RPMI7951 (cell line): ENCODE measurements around the gene TRMT10C. TPM values are rescaled to one million over a fixed set of nuclear protein-coding genes. Genes with fewer than 3 reads are reported as not detected.
"Not testable (repeated sequence)": the region's sequence is repeated elsewhere in the genome, so short reads cannot be mapped to it uniquely, and the experiment has no call there.

Experiments
- DNase-seq: peaks from one replicate; pipeline ENCODE4 v3.0.0-alpha.2; 2012; ENCODE audit warnings: low read depth
- total RNA-seq: library from RNA; depleted of rRNA; stranded (reverse); fragments of >200 nt; shearing (Covaris generic); gene quantifications from 2 replicates; pipeline ENCODE4 v1.2.3, GENCODE V29; 2014; rRNA removed

Gene TRMT10C
- 48.3 and 58.2 TPM in 2 replicates for total RNA-seq

DNA sequence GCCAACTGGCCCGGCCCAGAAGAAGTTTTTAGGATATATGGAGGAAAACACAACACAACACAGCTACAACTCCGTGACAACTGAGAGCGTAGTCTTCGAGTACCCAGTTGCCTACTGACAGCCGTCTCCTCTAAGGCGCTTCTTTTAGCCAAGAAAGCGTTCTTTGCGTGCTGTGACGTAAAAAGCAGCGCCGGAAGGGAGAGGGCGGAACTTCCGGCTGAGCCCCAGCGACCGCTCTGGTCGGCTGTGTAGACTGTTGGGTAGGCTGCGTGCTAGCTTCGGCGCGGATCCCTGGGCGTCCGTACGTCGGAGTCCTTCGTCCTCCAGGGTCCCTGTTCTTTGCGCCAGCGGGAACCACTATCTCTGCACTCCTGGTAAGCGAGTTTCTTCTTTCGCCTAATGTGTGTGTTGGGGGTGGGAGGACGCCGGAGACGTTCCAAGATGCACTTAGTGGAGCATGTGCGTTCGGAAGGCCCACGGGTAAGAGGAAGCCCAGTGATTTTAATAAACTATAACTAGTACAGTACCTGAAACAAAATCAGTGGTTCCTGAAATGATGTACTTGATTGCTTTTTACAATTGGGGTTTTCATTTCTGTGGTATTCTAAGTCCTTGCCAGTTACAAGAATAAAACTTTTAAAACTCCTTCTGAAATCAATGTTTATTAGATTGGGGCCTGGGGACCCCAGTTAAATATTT is at the start of gene TRMT10C:
Gene TRMT10C (plus strand): TSS at position 239 of the 699 bp plus-strand sequence. CDS start 2,914 bp downstream, outside the sequence.
- DNase-seq = peak; percentile 94

- no peak for DNase-seq
Observed at GRCh38 chr3:101512396-101512645, 49.3 kb upstream of the TRMT10C start.

DNA sequence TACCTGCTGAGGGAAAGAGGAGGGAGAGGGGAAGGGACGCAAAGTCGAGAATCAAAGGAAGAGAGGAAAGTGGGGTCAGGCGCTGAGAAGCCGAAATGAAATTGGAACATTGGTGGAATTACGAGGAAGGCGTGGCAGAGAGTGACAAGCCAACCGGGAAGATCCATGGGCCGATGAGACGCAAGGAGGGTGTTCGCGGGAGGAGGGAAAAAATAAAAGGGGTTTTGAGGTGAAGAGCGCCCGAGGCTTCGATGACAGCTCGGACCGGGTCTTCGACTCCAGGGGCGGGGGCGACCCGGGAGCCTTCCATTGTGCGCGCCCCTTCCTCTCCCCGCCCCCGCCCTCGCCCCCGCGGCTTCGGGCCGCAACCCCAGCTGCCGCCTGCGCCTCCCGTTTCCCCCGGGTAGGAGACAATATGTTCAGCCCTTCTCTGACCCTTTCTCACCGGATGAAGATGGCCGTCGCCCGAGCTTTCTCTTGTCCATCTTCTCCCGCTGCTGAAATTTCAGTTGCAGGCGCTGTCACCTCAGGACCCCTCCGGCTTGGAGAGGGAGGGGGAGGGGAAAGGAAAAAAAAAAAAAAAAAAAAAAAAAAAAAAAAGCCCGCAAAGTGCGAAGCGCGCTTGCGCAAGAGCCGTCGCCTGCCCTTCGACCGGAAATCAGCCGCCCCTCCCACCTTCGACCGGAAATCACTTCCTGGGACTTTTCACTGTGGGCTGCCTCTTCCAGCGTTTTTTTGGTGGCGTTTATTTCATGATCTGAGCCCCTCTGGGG is 48.8 kb upstream of the TRMT10C start, which contains the start of gene SENP7:
Gene SENP7 (minus strand): TSS at position 567 of the 773 bp plus-strand sequence. CDS start 82 bp downstream, at position 485.
- DNase-seq = peak; percentile 90

- DNase-seq = no peak
Observed at GRCh38 chr3:101513419-101513986, 48.2 kb upstream of the TRMT10C start.

DNA sequence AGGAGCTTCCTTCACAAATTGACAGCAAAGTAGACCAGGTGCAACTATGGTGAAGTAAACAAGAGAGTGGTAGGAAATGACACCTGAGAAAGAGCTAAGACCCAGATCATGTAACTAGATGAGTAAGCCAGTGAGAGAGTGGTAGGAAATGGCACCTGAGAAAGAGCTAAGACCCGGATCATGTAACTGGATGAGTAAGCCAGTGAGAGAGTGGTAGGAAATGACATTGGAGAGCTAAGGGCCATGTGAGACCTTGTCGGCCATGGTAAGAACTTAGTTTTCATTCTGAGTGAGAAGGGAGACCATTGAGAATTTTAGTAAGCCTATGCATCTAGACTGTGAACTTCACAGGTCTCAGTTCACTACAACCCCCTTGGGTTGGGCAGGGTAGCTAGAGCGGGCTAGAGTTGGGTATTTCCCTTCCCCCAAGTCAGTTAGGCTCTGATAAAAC is 43.2 kb upstream of the TRMT10C start:
- DNase-seq = peak; percentile 14

- no peak for DNase-seq
Observed at GRCh38 chr3:101519685-101520365, 41.8 kb upstream of the TRMT10C start.

- DNase-seq = no peak
Observed at GRCh38 chr3:101521211-101521701, 40.4 kb upstream of the TRMT10C start.

GRCh38 chr3:101527441-101527840 is 34.2 kb upstream of the TRMT10C start:
- DNase-seq = no peak

DNA sequence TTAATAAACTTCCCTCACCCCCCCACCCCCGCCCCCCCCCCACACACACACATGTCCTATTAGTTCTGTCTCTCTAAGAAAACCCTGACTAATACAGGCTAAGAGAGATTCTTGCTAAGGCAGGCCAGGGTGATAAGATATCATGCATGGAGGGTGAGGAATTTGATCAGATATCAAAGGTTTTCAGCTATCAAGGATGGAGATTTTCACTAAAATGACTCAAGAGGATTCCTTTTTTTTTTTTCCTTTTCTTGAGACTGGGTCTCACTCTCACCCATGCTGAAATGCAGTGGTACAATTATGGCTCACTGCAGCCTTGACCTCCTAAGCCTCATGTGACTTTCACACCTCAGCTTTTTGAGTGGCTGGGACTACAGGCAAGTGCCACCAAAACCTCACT is 33.8 kb upstream of the TRMT10C start:
- no peak for DNase-seq

DNA sequence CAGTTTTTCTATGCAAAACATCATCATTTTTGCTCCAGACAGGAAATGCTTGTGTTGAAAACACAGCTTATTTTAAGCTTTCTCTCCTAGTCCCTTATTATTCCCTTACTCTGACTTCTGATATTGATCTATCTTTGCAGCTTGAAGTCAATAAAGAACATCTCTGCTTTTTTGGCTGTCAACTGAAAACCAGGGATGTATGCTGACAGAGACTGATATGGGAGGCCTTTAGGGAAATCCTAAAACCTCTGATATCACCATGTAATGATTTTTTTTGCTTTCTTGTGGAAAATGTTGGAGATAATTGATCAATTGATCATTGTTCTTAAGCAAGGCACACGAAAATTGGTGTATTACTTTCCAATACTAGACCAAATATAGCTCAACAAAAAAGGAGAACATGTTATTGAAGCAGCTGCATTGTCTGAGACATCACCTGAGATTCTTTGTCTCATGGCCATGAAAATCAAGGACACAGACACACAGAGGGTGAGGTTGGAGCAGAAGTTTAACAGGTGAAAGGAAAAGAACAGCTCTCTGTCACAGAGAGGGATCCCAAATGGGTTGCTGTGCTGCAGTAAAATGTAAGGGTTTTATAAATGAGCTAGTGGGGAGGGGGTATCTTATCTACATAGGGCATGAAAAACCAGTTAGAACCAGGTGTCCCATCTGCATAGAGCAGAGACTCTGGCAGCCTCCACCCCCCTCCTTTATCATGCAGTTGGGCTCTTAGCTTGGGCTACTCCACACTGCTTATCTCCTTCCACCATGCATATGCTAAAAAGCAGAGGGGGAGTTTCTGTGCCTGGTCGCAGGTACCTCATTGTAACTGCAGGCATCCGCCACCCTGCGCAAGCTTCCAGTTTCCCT is 31.6 kb upstream of the TRMT10C start:
- DNase-seq = no peak

DNA sequence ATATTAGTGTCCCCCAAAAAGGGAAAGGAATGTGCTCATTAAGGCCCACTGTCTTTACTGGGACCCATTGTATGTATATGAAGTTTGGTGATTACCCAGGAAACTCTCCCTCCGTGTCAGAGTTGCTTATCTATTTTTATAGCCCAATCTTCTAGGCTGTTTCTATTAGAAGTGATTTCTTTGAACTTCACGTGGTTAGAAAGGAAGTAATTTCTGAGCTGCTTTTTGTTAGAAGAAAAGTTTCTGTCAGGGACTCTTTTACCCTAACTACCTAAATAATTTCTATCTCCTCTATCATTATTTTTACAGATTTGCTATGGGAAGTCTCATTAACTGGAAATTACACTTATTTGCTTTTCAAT is 31.0 kb upstream of the TRMT10C start:
- no peak for DNase-seq

DNA sequence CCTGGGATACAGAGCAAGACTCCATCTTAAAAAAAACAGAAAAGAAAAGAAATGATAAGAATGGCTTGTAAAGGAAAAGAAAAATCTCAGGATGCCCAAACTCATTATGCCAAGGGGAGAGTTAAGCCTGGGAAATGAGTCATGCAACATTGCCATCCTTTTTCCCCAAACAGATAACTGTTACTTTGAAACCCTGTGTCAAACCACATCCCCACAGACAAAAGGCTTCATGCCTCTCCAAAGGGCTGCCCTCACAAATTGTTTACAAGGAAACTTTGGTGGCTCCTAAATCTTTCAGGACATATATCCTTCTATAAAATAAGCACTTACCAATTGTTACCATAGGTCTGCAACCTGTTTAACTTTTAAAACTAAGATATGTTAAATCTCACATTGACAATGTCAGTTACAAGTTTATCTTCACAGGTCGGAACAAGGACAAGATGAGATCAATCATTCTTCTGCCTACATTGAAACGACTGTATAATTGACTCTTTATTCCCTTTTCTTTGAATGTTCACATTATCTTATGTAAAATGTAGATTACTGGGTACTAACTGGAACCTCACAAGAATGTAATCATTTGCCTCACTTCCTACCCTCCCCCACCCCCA is 30.1 kb upstream of the TRMT10C start:
- peak; percentile 32 for DNase-seq

DNA sequence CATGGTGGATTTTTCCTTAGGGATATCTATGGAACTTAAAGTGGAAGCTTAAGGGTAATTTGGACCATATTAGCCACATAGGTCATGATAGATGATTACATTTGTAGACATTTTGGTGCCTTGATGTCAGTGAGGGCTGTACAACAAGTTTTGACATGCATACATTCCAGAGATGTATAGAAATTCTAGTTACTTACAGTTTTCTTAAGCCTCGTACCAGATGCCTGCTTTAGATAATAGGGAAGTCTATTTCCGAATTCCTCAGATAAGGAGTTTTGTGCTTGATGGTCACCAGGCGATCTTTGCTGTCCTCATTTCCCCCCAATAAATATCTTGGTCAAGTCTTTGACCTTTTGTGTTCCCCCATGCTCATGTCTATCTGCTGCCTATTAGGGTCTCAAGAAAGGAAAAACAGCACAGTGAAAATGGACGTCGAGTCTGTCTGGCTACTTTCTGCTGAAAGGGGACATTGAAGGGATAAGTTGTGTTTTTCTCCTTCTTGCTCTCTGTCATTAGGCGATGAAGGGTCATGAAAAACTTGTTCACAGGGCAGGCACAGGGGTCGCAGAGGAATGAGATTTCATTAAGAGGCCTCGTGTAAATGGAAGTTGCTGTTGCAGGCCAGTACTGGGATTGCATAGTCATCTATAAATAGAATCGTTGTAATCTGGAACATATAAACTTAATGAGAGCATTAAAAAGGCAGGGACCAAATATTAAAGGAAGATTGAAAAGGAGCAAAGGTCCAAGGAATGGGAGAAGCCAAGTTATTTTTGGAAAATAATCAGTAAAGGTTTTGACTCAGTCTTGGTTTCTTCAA is 28.7 kb upstream of the TRMT10C start:
- no peak for DNase-seq

GRCh38 chr3:101533603-101533968 is 28.1 kb upstream of the TRMT10C start:
- DNase-seq = no peak

- DNase-seq = no peak
Observed at GRCh38 chr3:101535221-101535620, 26.4 kb upstream of the TRMT10C start.

DNA sequence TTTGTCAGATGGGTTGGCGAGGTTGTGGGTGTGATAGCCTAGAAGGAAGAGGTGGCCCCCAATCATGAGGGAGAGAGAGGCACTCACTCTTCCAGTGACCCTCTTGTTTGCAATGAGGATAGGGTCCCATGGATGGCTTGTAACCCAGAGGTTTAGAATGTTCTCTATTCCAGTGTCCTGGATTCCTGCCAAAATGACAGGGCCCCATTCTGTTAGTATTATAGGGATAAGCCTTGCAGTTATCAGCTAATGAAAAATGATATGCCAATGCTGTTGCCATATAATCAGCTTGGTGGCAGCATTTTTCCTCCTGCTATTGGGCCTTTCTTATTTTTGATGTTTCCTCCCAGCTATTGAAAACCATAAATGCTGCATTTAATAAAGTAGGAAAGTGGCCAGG is 25.4 kb upstream of the TRMT10C start:
- no peak for DNase-seq

- DNase-seq = not testable (repeated sequence)
Observed at GRCh38 chr3:101536955-101537354, 24.7 kb upstream of the TRMT10C start.

DNA sequence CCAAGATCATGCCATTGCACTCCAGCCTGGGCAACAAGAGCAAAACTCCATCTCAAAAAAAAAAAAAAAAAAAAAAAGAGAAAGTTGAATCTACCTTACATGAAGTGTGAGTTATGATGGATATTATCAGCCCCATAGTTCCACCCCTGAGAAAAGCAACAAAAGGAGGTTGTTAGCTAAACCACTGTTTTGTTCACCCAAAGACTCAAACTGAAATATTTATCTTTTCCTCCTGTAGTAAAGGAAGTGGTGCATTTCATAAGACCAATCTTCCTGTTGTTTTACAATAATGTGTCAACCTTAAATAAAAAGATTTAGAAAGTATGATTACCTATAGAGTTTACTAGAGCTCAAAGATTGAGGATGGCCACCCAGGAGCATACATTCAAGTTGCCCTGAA is 18.7 kb upstream of the TRMT10C start:
- DNase-seq = no peak

- DNase-seq = no peak
Observed at GRCh38 chr3:101544161-101544850, 17.4 kb upstream of the TRMT10C start.
